Upper lobe of left lung (tissue), 6 donors: ENCODE measurements around the gene C12orf60. TPM values are rescaled to one million over a fixed set of nuclear protein-coding genes. Genes with fewer than 3 reads are reported as not detected.

Source experiments
- ATAC-seq, 2 donors: fragments of 200-7000 bp; cut with Tn5 transposase; one replicate each; pipeline ENCODE4 v1.9.1; 2022; ENCODE audit warnings: mild to moderate bottlenecking in 2 of 2, moderate library complexity in 2 of 2; ENCODE audit not compliant: low FRiP score in 2 of 2
- DNase-seq, 2 donors: peaks; one replicate each; pipeline ENCODE4 v3.0.0-alpha.2; 2019 to 2020
- H3K27ac ChIP-seq, 4 donors: fragments of 200-600 bp; sonication (generic); one replicate each; pipeline ENCODE4 v1.5.1; 2016 to 2019
- H3K27me3 ChIP-seq, 4 donors: fragments of 200-600 bp; sonication (generic); one replicate each; pipeline ENCODE4 v1.5.1; 2017 to 2019
- H3K36me3 ChIP-seq, 4 donors: fragments of 200-600 bp; sonication (generic); one replicate each; pipeline ENCODE4 v1.5.1; 2016 to 2019
- H3K4me1 ChIP-seq, 4 donors: fragments of 200-600 bp; sonication (generic); one replicate each; pipeline ENCODE4 v1.5.1; 2018 to 2019
- H3K4me3 ChIP-seq, 4 donors: fragments of 200-600 bp; sonication (generic); one replicate each; pipeline ENCODE4 v1.5.1; 2017 to 2019; ENCODE audit warnings: mild to moderate bottlenecking in 2 of 4, moderate library complexity in 1 of 4
- H3K9me3 ChIP-seq, 4 donors: fragments of 200-600 bp; sonication (generic); one replicate each; pipeline ENCODE4 v1.5.1; 2018 to 2019
- CTCF ChIP-seq, 6 experiments: fragments of 450-650 bp in 4 of 6; fragments of 200-600 bp in 2 of 6; sonication (generic) in 2 of 6; IDR thresholded peaks; one replicate each; pipeline ENCODE4 v1.5.1; 2016 to 2019; ENCODE audit warnings: antibody characterized with exemption in 6 of 6
- EP300 ChIP-seq, 4 donors: sonication (generic); formaldehyde crosslinking; IDR thresholded peaks; one replicate each; pipeline ENCODE4 v1.5.1; 2017; ENCODE audit warnings: antibody characterized with exemption in 4 of 4, control low read depth in 2 of 4
- POLR2A ChIP-seq, 4 donors: fragments of 450-650 bp; IDR thresholded peaks; one replicate each; pipeline ENCODE4 v1.5.1; 2016 to 2017; ENCODE audit warnings: antibody characterized with exemption in 4 of 4, mild to moderate bottlenecking in 2 of 4
- POLR2AphosphoS5 ChIP-seq, 2 donors: sonication (generic); formaldehyde crosslinking; IDR thresholded peaks; one replicate each; pipeline ENCODE4 v1.5.1; 2017; ENCODE audit warnings: antibody characterized with exemption in 2 of 2
- WGBS, 2 donors: methylation state at CpG; one replicate each; pipeline ENCODE4 v1.1.5; 2017 to 2018; 5-methylcytosine and 5-hydroxymethylcytosine counted together
- total RNA-seq, 6 donors: library from RNA; depleted of rRNA in 4 of 6; stranded (reverse); fragments of >200 nt in 4 of 6; gene quantifications; one replicate each; pipeline versions ENCODE4 v1.1.0 to v1.2.1, GENCODE V29; 2016 to 2021
- donor health status: DM: no; HTN: no; CAD: no; lungs with moderate emphysema.
- donor health status: DM: no; HTN: yes; CAD: no; lungs with severe emphysema.

Gene C12orf60
- total RNA-seq, 6 donors from 2014 or later, result 0.33 to 3.4 (median 0.94) TPM; not detected in 1

- H3K27ac ChIP-seq, result no peak overlapping the region
- H3K4me3 ChIP-seq, result no peak overlapping the region
- WGBS, 2 donors, result 71 to 81% methylated on average over 7 of the region's 7 CpGs
- no peaks in the 10 kb centered on the region for H3K36me3 ChIP-seq
- ATAC-seq, result peak; percentile 46 to 92
- TF ChIP-seq EP300 (IDR thresholded peaks at IDR 0.05) (no peak), POLR2A (IDR thresholded peaks at IDR 0.05) (no peak), POLR2AphosphoS5 (IDR thresholded peaks at IDR 0.05) (no peak), CTCF (IDR thresholded peaks at IDR 0.05) (no peak)
- peaks cover 5 to 21% (median 12%) of the 10 kb centered on the region in 4 donors for H3K4me1 ChIP-seq
- no peak for DNase-seq
- H3K27me3 ChIP-seq, result no peaks in the 10 kb centered on the region
- H3K9me3 ChIP-seq, result no peaks in the 10 kb centered on the region
Observed at GRCh38 chr12:14836336-14837210, 33.1 kb downstream of the C12orf60 start.

GRCh38 chr12:14839262-14839661 lies 35.8 kb downstream of the C12orf60 start:
- H3K4me1 ChIP-seq, result peaks cover 17 to 46% (median 22%) of the 10 kb centered on the region in 4 donors
- no peak for DNase-seq
- H3K27ac ChIP-seq, result no peak overlapping the region
- H3K27me3 ChIP-seq, result no peaks in the 10 kb centered on the region
- no peak for ATAC-seq
- WGBS, 2 donors, result 96 to 100% methylated on average over 1 of the region's 1 CpG
- H3K4me3 ChIP-seq, result no peak overlapping the region
- no peak for TF ChIP-seq CTCF (IDR thresholded peaks at IDR 0.05)
- H3K9me3 ChIP-seq, result no peaks in the 10 kb centered on the region
- H3K36me3 ChIP-seq, result no peaks in the 10 kb centered on the region

GRCh38 chr12:14840616-14841015 lies 37.1 kb downstream of the C12orf60 start:
- Histone ChIP-seq H3K27ac (peak overlapping the region in 1 of 4 donors; percentile 79), H3K4me1 (peaks cover 19 to 48% (median 23%) of the 10 kb centered on the region in 4 donors), H3K36me3 (no peaks in the 10 kb centered on the region), H3K4me3 (no peak overlapping the region), H3K9me3 (no peaks in the 10 kb centered on the region), H3K27me3 (no peaks in the 10 kb centered on the region)
- DNase-seq (no peak), ATAC-seq (no peak)
- TF ChIP-seq POLR2AphosphoS5 (IDR thresholded peaks at IDR 0.05) (no peak), POLR2A (IDR thresholded peaks at IDR 0.05) (no peak), CTCF (IDR thresholded peaks at IDR 0.05) (no peak), EP300 (IDR thresholded peaks at IDR 0.05) (no peak)
- WGBS, 2 donors, result 78 to 81% methylated on average over 4 of the region's 4 CpGs

- DNase-seq (peak in 1 of 2 donors; percentile 48), ATAC-seq (peak; percentile 75 to 80)
- Histone ChIP-seq H3K4me3 (peak overlapping the region in 1 of 4 donors; percentile 27), H3K27ac (peak overlapping the region; percentile 21 to 79 (median 37)), H3K4me1 (peaks cover 24 to 54% (median 34%) of the 10 kb centered on the region in 4 donors), H3K9me3 (no peaks in the 10 kb centered on the region), H3K27me3 (no peaks in the 10 kb centered on the region), H3K36me3 (no peaks in the 10 kb centered on the region)
- 40 to 41% methylated on average over 3 of the region's 3 CpGs for WGBS, 2 donors
- no peak for TF ChIP-seq POLR2A (IDR thresholded peaks at IDR 0.05)
- TF ChIP-seq EP300 (IDR thresholded peaks at IDR 0.05), result peak in 2 of 4 donors; percentile 31 to 87
- peak; percentile 51 to 80 for TF ChIP-seq POLR2AphosphoS5 (IDR thresholded peaks at IDR 0.05)
Observed at GRCh38 chr12:14841761-14842160, 38.3 kb downstream of the C12orf60 start.

- Histone ChIP-seq H3K9me3 (no peaks in the 10 kb centered on the region), H3K4me1 (peaks cover 30 to 58% (median 40%) of the 10 kb centered on the region in 4 donors), H3K36me3 (no peaks in the 10 kb centered on the region), H3K4me3 (peak overlapping the region in 1 of 4 donors; percentile 27), H3K27ac (peak overlapping the region; percentile 21 to 79 (median 37)), H3K27me3 (no peaks in the 10 kb centered on the region)
- ATAC-seq (no peak), DNase-seq (no peak)
- TF ChIP-seq CTCF (IDR thresholded peaks at IDR 0.05), result no peak
- no peak for TF ChIP-seq POLR2A (IDR thresholded peaks at IDR 0.05)
- no peak for TF ChIP-seq EP300 (IDR thresholded peaks at IDR 0.05)
- TF ChIP-seq POLR2AphosphoS5 (IDR thresholded peaks at IDR 0.05), result no peak
- WGBS, 2 donors, result 65 to 79% methylated on average over 3 of the region's 3 CpGs
Observed at GRCh38 chr12:14842315-14842714, 38.8 kb downstream of the C12orf60 start.
